Measurements from ENCODE around the gene IPO4.

IPO4 gene

GRCh38 chr14:24132976-24133375 is 55.6 kb downstream of the IPO4 start:
- peaks cover 2% of the 10 kb centered on the region for H3K4me1 ChIP-seq (ENCODE audit: control insufficient read depth, insufficient read depth, low read length, poor library complexity, severe bottlenecking)
- WGBS, 2 experiments (ENCODE audit: insufficient coverage in 2 of 2) = 92% methylated on average over 2 of the region's 2 CpGs; no CpG with 5 or more reads in 1 of the 2 experiments
- no peaks in the 10 kb centered on the region for H3K9me3 ChIP-seq (ENCODE audit: control insufficient read depth, low read length)
- H3K4me3 ChIP-seq (ENCODE audit: extremely low read depth, insufficient read depth, low read length, poor library complexity, severe bottlenecking) = no peak overlapping the region
- H3K27ac ChIP-seq (ENCODE audit: low read depth, low read length, severe bottlenecking) = no peak overlapping the region
- peaks cover 5% of the 10 kb centered on the region for H3K36me3 ChIP-seq (ENCODE audit: control insufficient read depth, insufficient read depth, low read length)

- Histone ChIP-seq H3K27ac (ENCODE audit: low read depth, low read length, severe bottlenecking) (no peak overlapping the region), H3K4me1 (ENCODE audit: control insufficient read depth, insufficient read depth, low read length, poor library complexity, severe bottlenecking) (peaks cover 2% of the 10 kb centered on the region), H3K9me3 (ENCODE audit: control insufficient read depth, low read length) (no peaks in the 10 kb centered on the region), H3K4me3 (ENCODE audit: extremely low read depth, insufficient read depth, low read length, poor library complexity, severe bottlenecking) (no peak overlapping the region), H3K36me3 (ENCODE audit: control insufficient read depth, insufficient read depth, low read length) (no peaks in the 10 kb centered on the region)
- WGBS, 2 experiments (ENCODE audit: insufficient coverage in 2 of 2) = 87 to 92% methylated on average over 23 to 24 of the region's 24 CpGs
Observed at GRCh38 chr14:24132061-24132685, 56.4 kb downstream of the IPO4 start.

GRCh38 chr14:24131549-24131966 is 57.1 kb downstream of the IPO4 start:
- Histone ChIP-seq H3K27ac (ENCODE audit: low read depth, low read length, severe bottlenecking) (no peak overlapping the region), H3K9me3 (ENCODE audit: control insufficient read depth, low read length) (no peaks in the 10 kb centered on the region), H3K4me1 (ENCODE audit: control insufficient read depth, insufficient read depth, low read length, poor library complexity, severe bottlenecking) (peaks cover under 1% of the 10 kb centered on the region), H3K4me3 (ENCODE audit: extremely low read depth, insufficient read depth, low read length, poor library complexity, severe bottlenecking) (no peak overlapping the region), H3K36me3 (ENCODE audit: control insufficient read depth, insufficient read depth, low read length) (no peaks in the 10 kb centered on the region)
- 92% methylated on average over 12 to 15 of the region's 15 CpGs for WGBS, 2 experiments (ENCODE audit: insufficient coverage in 2 of 2)

DNA sequence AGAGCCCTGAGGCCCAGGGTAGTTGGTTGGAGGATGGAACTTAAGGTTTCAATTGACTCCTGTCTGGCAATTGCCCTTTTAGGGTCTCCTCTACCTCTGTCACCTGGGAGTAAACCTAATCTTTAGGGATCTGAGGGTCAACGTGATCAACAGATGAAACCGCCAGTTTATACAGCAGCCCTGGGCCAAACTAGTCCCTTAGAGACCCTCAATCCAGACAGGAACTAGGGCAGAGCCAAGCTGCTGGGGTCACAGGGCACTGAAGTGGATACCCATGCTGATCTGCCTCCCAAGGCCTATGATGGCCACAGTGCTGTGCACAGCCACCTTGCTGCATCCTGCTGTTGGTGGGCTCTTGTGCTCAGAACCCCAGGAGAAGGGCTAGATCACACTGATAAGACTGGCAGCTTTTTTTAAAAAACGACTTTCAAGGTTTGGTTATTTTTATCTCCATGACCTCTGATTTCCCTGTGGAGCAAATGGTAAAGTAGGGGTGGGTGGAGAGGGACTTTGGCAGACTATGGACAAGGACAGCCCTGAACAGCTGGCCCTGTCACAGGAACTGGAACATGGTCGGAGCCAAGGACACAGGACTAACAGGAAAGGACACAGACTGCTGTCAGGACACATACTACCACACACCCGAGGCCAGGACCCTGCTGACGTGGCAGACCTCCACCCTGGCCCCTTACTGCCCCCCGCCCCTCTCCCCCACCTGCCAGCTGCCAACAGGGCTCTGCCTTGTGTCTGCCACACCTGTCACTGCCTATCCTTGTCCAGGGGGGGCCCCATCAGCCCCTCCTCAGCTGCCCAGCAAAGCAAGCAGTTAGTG is 57.7 kb downstream of the IPO4 start:
- Histone ChIP-seq H3K36me3 (ENCODE audit: control insufficient read depth, insufficient read depth, low read length) (no peaks in the 10 kb centered on the region), H3K4me3 (ENCODE audit: extremely low read depth, insufficient read depth, low read length, poor library complexity, severe bottlenecking) (no peak overlapping the region), H3K27ac (ENCODE audit: low read depth, low read length, severe bottlenecking) (no peak overlapping the region), H3K4me1 (ENCODE audit: control insufficient read depth, insufficient read depth, low read length, poor library complexity, severe bottlenecking) (no peaks in the 10 kb centered on the region), H3K9me3 (ENCODE audit: control insufficient read depth, low read length) (no peaks in the 10 kb centered on the region)
- 75 to 80% methylated on average over 2 to 6 of the region's 7 CpGs for WGBS, 2 experiments (ENCODE audit: insufficient coverage in 2 of 2)

DNA sequence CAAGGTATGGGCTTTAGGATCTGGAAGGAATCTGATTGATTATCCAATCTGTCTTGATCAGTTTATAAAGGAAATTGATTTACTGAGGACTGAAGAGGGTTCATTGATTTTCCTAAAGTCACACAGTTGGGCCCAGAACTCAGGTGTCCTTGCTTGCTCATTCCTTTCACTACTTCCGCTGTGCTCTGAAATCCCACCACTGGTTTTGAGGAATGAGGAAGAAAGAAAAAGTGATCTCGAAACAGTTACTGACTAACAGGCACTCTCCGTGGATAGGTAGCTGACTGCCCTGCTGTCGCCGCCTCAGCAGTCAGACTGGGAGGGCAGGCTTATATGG is 58.3 kb downstream of the IPO4 start, which contains the start of gene FITM1:
Gene FITM1 (plus strand): TSS at position 280 of the 337 bp plus-strand sequence. CDS start 905 bp downstream, outside the sequence.
- 90 to 92% methylated on average over 3 to 4 of the region's 5 CpGs for WGBS, 2 experiments (ENCODE audit: insufficient coverage in 2 of 2)
- Histone ChIP-seq H3K36me3 (ENCODE audit: control insufficient read depth, insufficient read depth, low read length) (no peaks in the 10 kb centered on the region), H3K4me3 (ENCODE audit: extremely low read depth, insufficient read depth, low read length, poor library complexity, severe bottlenecking) (no peak within 1 kb of the TSS), H3K9me3 (ENCODE audit: control insufficient read depth, low read length) (no peaks in the 10 kb centered on the region), H3K4me1 (ENCODE audit: control insufficient read depth, insufficient read depth, low read length, poor library complexity, severe bottlenecking) (no peaks in the 10 kb centered on the region), H3K27ac (ENCODE audit: low read depth, low read length, severe bottlenecking) (no peak within 1 kb of the TSS)

All from mesodermal cell (in vitro differentiated cells).